ENCODE results near the gene ST7L. TPM values are rescaled to one million over a fixed set of nuclear protein-coding genes. Genes with fewer than 3 reads are reported as not detected.

The ST7L gene
- total and polyA plus RNA-seq, 2 of the 4 experiments (the other 2 are of a cell fraction) = 7.7 to 14.7 TPM

- Histone ChIP-seq H2AFZ (replicated peaks; ENCODE audit: low read length, poor library complexity) (peak overlapping the region; percentile 86), H3K27me3 (ENCODE audit: control insufficient read depth, insufficient read depth, low read length) (peaks cover 46% of the 10 kb centered on the region), H2BK20ac (ENCODE audit: low read depth, low read length) (no peak overlapping the region), H3K27ac (ENCODE audit: insufficient read depth, low read length) (no peak overlapping the region), H2AK9ac (replicated peaks; ENCODE audit: low read depth, low read length, poor library complexity) (no peak overlapping the region), H3K4me2 (ENCODE audit: low read depth, low read length) (peak overlapping the region; percentile 44; the same call in 1 of the 2 replicates), H3K79me1 (ENCODE audit: low read depth in 1 of 2, low read length in 2 of 2) (no peaks in the 10 kb centered on the region), H3K9me1 (ENCODE audit: insufficient read depth, low read length) (peaks cover 8% of the 10 kb centered on the region; the same call in 1 of the 2 replicates), H3K14ac (replicated peaks; ENCODE audit: low read depth, low read length) (no peak overlapping the region), H2BK5ac (ENCODE audit: low read depth, low read length, poor library complexity, severe bottlenecking) (no peak overlapping the region), H3K23ac (ENCODE audit: low read depth, low read length) (no peak overlapping the region), H4K20me1 (ENCODE audit: insufficient read depth, low read length) (peaks cover 4% of the 10 kb centered on the region; the same call in 1 of the 2 replicates), H4K8ac (ENCODE audit: low read depth in 2 of 2, low read length in 2 of 2) (no peak overlapping the region), H2AK5ac (ENCODE audit: low read depth, low read length) (0 out of 2 replicates have a peak overlapping the region, but pooled peaks have one; percentile 35), H2BK15ac (ENCODE audit: low read depth, low read length) (no peak overlapping the region), H3K4me1 (ENCODE audit: control insufficient read depth, insufficient read depth, low read length) (peaks cover 15% of the 10 kb centered on the region), H3K18ac (ENCODE audit: low read depth, low read length) (no peak overlapping the region), H3K4me3 (ENCODE audit: insufficient read depth, low read depth, low read length) (peak overlapping the region; percentile 24), H3K36me3 (ENCODE audit: control insufficient read depth, insufficient read depth, low read length) (no peaks in the 10 kb centered on the region), H2BK120ac (ENCODE audit: low read depth, low read length) (no peak overlapping the region), H3K4ac (ENCODE audit: low read depth, low read length) (no peak overlapping the region; the same call in 1 of the 2 replicates), H3K9ac (ENCODE audit: low read depth, low read length) (no peak overlapping the region; the same call in 1 of the 2 replicates), H4K5ac (ENCODE audit: low read depth, low read length) (no peak overlapping the region), H3K9me3 (ENCODE audit: control insufficient read depth, insufficient read depth, low read length) (peaks cover 4% of the 10 kb centered on the region; the same call in 1 of the 2 replicates), H4K91ac (ENCODE audit: insufficient read depth, low read depth, low read length) (no peak overlapping the region), H3K56ac (ENCODE audit: extremely low read depth, insufficient read depth, low read length) (no peak overlapping the region)
- CTCF ChIA-PET = no interaction called here
- in situ Hi-C loops (cut with MboI; ENCODE audit: low sequenced_read_pairs) = loop anchor here (10.0 kb wide), 1 partner anchor 196 kb away; the partner anchor contains the start of gene RHOC
- 44% methylated on average over 35 of the region's 66 CpGs; no CpG with 5 or more reads in 1 of the 2 experiments for WGBS, 2 experiments (ENCODE audit: extremely low coverage in 2 of 2, insufficient read length in 1 of 2)
- no peak for TF ChIP-seq ELK1 (IDR thresholded peaks at IDR 0.05; ENCODE audit: borderline replicate concordance, low read depth, low read length)
- no peak for TF ChIP-seq RAD21 (IDR thresholded peaks at IDR 0.05; ENCODE audit: low read length)
- no peak for DNase-seq
- BruUV-seq (replicated peaks) = no TSS peak
- POLR2A ChIA-PET (ENCODE audit: unreplicated experiment) = no interaction called here
- intact Hi-C loops (cut with micrococcal nuclease) = no loop called here
- ATAC-seq (ENCODE audit: low read depth) = no peak
- dilution Hi-C loops (cut with HindIII; ENCODE audit: low sequenced_read_pairs, unreplicated experiment) = no loop called here
These were observed 109.8 kb downstream of the ST7L start for GRCh38 chr1:112509005-112509659.

Measured in IMR-90 (cell line).